ENCODE data around the gene IL25. TPM values are rescaled to one million over a fixed set of nuclear protein-coding genes. Genes with fewer than 3 reads are reported as not detected.
A peak's percentile ranks its signal among the peaks of the same experiment; 100 is the strongest.

Gene IL25
- total and polyA plus RNA-seq, 2 of the 13 experiments (the other 11 are each of a cell fraction or from before 2014, with no cell fraction given), result not detected

DNA sequence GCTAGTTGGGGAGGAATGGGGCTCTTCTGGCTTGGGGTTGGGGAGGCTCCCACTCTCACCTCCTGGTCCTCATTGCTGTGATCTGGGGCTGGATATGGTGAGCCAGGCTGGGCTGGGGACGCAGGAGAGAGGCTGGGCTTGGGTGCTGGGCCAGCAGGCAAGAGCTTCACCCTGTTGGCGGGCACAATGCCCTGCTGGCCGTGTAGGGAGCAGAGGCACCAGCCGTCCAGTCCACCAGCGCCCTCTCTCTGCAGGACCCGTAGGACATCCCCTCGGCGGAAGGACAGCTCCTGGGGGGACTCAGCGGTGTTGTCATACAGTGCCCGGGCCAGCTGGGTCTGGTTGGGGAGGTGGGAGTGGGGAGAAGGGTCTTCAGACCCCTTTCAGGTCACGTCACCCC is 12.1 kb upstream of the IL25 start (continued):
- TF ChIP-seq SNAPC2 (CRISPR knock-in tag; IDR thresholded peaks at IDR 0.05) (0 out of 2 replicates have a peak, but pooled peaks have one; percentile 51), IRX3 (CRISPR knock-in tag; IDR thresholded peaks at IDR 0.05; ENCODE audit: borderline replicate concordance, low read depth) (0 out of 2 replicates have a peak, but pooled peaks have one; percentile 32), FOXO1 (CRISPR knock-in tag; IDR thresholded peaks at IDR 0.05) (no peak), MIXL1 (CRISPR knock-in tag; IDR thresholded peaks at IDR 0.05) (no peak), ZKSCAN5 (CRISPR knock-in tag; IDR thresholded peaks at IDR 0.05) (no peak), ZNF720 (CRISPR knock-in tag; IDR thresholded peaks at IDR 0.05) (no peak), ATF7 (IDR thresholded peaks at IDR 0.05) (no peak), ATF7 (CRISPR knock-in tag; IDR thresholded peaks at IDR 0.05) (no peak), THYN1 (CRISPR knock-in tag; IDR thresholded peaks at IDR 0.05; ENCODE audit: borderline replicate concordance, low read depth) (0 out of 2 replicates have a peak, but pooled peaks have one; percentile 76)
- TF ChIP-seq, protein P1, sequence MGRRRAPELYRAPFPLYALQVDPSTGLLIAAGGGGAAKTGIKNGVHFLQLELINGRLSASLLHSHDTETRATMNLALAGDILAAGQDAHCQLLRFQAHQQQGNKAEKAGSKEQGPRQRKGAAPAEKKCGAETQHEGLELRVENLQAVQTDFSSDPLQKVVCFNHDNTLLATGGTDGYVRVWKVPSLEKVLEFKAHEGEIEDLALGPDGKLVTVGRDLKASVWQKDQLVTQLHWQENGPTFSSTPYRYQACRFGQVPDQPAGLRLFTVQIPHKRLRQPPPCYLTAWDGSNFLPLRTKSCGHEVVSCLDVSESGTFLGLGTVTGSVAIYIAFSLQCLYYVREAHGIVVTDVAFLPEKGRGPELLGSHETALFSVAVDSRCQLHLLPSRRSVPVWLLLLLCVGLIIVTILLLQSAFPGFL (CRISPR knock-in tag; IDR thresholded peaks at IDR 0.05), result no peak
- TF ChIP-seq, protein P2, sequence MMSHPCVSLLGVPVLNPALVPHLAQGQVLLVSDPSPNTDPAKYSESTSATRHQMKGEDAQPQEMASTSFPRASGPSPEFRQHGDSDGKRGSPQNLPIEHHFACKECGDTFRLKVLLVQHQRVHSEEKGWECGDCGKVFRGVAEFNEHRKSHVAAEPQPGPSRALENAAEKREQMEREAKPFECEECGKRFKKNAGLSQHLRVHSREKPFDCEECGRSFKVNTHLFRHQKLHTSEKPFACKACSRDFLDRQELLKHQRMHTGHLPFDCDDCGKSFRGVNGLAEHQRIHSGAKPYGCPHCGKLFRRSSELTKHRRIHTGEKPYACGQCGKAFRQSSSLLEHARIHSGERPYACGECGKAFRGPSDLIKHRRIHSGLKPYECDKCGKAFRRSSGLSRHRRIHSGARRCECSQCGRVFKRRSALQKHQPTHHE (CRISPR knock-in tag; IDR thresholded peaks at IDR 0.05; ENCODE audit: borderline replicate concordance), result no peak
- TF ChIP-seq, protein P3, sequence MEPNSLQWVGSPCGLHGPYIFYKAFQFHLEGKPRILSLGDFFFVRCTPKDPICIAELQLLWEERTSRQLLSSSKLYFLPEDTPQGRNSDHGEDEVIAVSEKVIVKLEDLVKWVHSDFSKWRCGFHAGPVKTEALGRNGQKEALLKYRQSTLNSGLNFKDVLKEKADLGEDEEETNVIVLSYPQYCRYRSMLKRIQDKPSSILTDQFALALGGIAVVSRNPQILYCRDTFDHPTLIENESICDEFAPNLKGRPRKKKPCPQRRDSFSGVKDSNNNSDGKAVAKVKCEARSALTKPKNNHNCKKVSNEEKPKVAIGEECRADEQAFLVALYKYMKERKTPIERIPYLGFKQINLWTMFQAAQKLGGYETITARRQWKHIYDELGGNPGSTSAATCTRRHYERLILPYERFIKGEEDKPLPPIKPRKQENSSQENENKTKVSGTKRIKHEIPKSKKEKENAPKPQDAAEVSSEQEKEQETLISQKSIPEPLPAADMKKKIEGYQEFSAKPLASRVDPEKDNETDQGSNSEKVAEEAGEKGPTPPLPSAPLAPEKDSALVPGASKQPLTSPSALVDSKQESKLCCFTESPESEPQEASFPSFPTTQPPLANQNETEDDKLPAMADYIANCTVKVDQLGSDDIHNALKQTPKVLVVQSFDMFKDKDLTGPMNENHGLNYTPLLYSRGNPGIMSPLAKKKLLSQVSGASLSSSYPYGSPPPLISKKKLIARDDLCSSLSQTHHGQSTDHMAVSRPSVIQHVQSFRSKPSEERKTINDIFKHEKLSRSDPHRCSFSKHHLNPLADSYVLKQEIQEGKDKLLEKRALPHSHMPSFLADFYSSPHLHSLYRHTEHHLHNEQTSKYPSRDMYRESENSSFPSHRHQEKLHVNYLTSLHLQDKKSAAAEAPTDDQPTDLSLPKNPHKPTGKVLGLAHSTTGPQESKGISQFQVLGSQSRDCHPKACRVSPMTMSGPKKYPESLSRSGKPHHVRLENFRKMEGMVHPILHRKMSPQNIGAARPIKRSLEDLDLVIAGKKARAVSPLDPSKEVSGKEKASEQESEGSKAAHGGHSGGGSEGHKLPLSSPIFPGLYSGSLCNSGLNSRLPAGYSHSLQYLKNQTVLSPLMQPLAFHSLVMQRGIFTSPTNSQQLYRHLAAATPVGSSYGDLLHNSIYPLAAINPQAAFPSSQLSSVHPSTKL (CRISPR knock-in tag; IDR thresholded peaks at IDR 0.05), result no peak
- TF ChIP-seq, protein P4, sequence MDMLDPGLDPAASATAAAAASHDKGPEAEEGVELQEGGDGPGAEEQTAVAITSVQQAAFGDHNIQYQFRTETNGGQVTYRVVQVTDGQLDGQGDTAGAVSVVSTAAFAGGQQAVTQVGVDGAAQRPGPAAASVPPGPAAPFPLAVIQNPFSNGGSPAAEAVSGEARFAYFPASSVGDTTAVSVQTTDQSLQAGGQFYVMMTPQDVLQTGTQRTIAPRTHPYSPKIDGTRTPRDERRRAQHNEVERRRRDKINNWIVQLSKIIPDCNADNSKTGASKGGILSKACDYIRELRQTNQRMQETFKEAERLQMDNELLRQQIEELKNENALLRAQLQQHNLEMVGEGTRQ (IDR thresholded peaks at IDR 0.05; ENCODE audit: low read depth, low read length), result no peak
- TF ChIP-seq, protein P4 (CRISPR knock-in tag; IDR thresholded peaks at IDR 0.05; ENCODE audit: borderline replicate concordance), result no peak
- TF ChIP-seq, protein P5, sequence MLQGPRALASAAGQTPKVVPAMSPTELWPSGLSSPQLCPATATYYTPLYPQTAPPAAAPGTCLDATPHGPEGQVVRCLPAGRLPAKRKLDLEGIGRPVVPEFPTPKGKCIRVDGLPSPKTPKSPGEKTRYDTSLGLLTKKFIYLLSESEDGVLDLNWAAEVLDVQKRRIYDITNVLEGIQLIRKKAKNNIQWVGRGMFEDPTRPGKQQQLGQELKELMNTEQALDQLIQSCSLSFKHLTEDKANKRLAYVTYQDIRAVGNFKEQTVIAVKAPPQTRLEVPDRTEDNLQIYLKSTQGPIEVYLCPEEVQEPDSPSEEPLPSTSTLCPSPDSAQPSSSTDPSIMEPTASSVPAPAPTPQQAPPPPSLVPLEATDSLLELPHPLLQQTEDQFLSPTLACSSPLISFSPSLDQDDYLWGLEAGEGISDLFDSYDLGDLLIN (CRISPR knock-in tag; IDR thresholded peaks at IDR 0.05; ENCODE audit: borderline replicate concordance), result 0 out of 2 replicates have a peak, but pooled peaks have one; percentile 23
- TF ChIP-seq, protein P6, sequence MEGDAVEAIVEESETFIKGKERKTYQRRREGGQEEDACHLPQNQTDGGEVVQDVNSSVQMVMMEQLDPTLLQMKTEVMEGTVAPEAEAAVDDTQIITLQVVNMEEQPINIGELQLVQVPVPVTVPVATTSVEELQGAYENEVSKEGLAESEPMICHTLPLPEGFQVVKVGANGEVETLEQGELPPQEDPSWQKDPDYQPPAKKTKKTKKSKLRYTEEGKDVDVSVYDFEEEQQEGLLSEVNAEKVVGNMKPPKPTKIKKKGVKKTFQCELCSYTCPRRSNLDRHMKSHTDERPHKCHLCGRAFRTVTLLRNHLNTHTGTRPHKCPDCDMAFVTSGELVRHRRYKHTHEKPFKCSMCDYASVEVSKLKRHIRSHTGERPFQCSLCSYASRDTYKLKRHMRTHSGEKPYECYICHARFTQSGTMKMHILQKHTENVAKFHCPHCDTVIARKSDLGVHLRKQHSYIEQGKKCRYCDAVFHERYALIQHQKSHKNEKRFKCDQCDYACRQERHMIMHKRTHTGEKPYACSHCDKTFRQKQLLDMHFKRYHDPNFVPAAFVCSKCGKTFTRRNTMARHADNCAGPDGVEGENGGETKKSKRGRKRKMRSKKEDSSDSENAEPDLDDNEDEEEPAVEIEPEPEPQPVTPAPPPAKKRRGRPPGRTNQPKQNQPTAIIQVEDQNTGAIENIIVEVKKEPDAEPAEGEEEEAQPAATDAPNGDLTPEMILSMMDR (CRISPR knock-in tag; IDR thresholded peaks at IDR 0.05), result peak; percentile 77
- TF ChIP-seq, protein P7, sequence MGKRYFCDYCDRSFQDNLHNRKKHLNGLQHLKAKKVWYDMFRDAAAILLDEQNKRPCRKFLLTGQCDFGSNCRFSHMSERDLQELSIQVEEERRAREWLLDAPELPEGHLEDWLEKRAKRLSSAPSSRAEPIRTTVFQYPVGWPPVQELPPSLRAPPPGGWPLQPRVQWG (CRISPR knock-in tag; IDR thresholded peaks at IDR 0.05; ENCODE audit: borderline replicate concordance, low read depth), result no peak

Measured in HepG2 (cell line).